Tibial nerve (tissue), 4 donors: ENCODE measurements around the gene OCEL1. TPM values are rescaled to one million over a fixed set of nuclear protein-coding genes. Genes with fewer than 3 reads are reported as not detected.
A peak's percentile ranks its signal among the peaks of the same experiment; 100 is the strongest.

Experiments
- DNase-seq, 2 donors: peaks; one replicate each; pipeline ENCODE4 v3.0.0-alpha.2; 2019; ENCODE audit warnings: low spot score in 2 of 2
- H3K27ac ChIP-seq, 4 donors: fragments of 200-600 bp; sonication (generic) in 3 of 4; one replicate each; pipeline ENCODE4 v1.5.1; 2017 to 2019; ENCODE audit warnings: mild to moderate bottlenecking in 1 of 4
- H3K27me3 ChIP-seq, 2 donors: fragments of 200-600 bp; sonication (generic) in 1 of 2; one replicate each; pipeline versions ENCODE4 v1.5.1 to v1.6.0; 2017 to 2019
- H3K36me3 ChIP-seq, 3 donors: fragments of 200-600 bp; sonication (generic); one replicate each; pipeline ENCODE4 v1.5.1; 2018 to 2019
- H3K4me1 ChIP-seq, 4 donors: fragments of 200-600 bp; sonication (generic) in 3 of 4; one replicate each; pipeline ENCODE4 v1.5.1; 2017 to 2019
- H3K4me3 ChIP-seq, 4 donors: fragments of 200-600 bp; sonication (generic) in 3 of 4; one replicate each; pipeline ENCODE4 v1.5.1; 2017 to 2019; ENCODE audit warnings: mild to moderate bottlenecking in 1 of 4, moderate library complexity in 1 of 4
- H3K9me3 ChIP-seq, 4 donors: fragments of 200-600 bp; sonication (generic) in 3 of 4; one replicate each; pipeline ENCODE4 v1.5.1; 2017 to 2019
- EP300 ChIP-seq, 2 donors: sonication (generic); formaldehyde crosslinking; IDR thresholded peaks; one replicate each; pipeline ENCODE4 v1.6.1; 2017; ENCODE audit warnings: antibody characterized with exemption in 2 of 2, mild to moderate bottlenecking in 1 of 2
- POLR2A ChIP-seq, 2 donors: fragments of 450-650 bp; IDR thresholded peaks; one replicate each; pipeline ENCODE4 v1.6.1; 2017; ENCODE audit warnings: antibody characterized with exemption in 2 of 2, mild to moderate bottlenecking in 2 of 2, moderate library complexity in 2 of 2
- whole genome bisulfite sequencing, 2 donors: methylation state at CpG; one replicate each; pipeline ENCODE4 v1.1.5; 2018; 5-methylcytosine and 5-hydroxymethylcytosine counted together
- total RNA-seq, 4 donors: library from RNA; depleted of rRNA; stranded (reverse); fragments of >200 nt; gene quantifications; one replicate each; pipeline ENCODE4 v1.1.0, GENCODE V29; 2016
- TF ChIP-seq, protein P1 (sequence below), 5 experiments: fragments of 200-600 bp in 3 of 5; fragments of 450-650 bp in 2 of 5; sonication (generic) in 3 of 5; IDR thresholded peaks; one replicate each; pipeline ENCODE4 v1.5.1; 2016 to 2019; ENCODE audit warnings: antibody characterized with exemption in 5 of 5, mild to moderate bottlenecking in 3 of 5, moderate library complexity in 2 of 5

The OCEL1 gene
- total RNA-seq, 4 donors from 2014 or later, result 3.3 to 30.0 (median 5.8) TPM

DNA sequence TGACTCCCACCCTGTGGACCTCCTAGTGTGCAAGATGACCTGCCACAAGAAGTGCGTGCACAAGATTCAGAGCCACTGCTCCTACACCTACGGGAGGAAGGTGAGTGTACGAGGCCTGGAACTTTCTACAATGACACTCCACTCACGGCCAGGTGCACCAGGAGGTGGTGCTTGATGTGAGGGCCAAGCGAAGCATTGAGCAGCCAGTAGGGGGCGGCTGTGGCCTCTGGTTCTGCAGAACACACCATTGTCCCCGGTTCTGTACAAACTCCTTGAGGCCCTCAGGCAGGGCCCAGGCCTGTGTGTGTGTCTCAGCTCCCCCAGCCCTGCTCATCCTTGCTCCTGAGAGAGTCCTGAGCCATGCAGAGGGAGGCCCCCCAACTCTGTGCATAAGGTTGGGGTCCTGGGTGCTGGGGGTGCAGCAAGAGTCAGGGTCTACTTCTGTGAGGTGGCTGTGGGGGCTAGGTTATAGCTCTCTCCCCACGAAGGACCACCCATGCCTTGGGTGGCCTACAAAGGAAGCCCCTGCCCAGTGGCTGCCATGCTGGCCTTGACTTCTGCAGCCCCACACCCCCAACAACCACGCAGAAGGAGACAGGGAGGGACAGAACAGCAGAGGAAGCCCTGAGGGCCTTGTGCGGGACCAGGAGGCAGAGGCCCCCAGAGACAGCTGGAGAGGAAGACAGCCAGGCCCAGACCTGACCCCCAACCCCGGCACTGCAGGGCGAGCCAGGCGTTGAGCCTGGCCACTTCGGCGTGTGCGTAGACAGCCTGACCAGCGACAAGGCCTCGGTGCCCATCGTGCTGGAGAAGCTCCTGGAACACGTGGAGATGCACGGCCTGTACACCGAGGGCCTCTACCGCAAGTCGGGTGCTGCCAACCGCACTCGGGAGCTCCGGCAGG lies 20.5 kb upstream of the OCEL1 start:
- WGBS, 2 donors, result 78 to 83% methylated on average over 20 to 25 of the region's 27 CpGs
- peak in 1 of 2 donors; percentile 38 for DNase-seq
- peaks cover 0 to 100% (median 7%) of the 10 kb centered on the region in 3 donors for H3K36me3 ChIP-seq

DNA sequence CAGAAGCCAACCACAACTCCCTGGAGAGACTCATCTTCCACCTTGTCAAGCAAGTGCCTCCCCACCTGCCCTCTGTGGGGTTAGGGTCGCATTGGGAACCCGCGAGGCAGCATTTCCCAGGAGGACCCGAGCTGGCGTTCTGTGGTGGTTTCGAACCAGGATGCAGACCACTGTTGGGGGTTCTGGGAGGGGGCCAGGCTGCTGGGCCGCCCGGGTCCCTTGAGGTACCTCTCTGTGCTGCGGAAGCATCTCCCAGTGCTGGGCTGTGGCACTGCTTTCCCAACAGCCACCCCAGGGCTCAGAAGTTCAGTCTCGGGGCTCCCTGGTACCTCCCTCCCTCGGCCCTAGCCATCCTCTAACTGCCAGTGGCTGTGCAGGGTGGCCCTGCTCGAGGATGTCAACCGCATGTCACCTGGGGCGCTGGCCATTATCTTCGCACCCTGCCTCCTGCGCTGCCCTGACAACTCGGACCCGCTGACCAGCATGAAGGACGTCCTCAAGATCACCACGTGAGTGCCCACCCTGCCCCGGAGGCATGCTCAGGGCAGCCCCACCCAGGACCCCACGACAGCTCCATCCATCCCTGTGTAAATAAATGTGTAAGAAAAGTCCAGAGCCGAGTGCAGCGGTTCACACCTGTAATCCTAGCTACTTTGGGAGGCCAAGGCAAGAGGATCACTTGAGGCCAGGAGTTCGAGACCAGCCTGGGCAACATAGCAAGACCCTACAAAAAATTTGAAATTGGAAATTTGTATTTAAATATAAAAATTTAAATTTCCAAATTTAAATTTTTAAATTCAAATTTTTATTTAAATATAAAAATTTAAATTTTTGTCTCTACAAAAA lies 19.1 kb upstream of the OCEL1 start:
- no peak for DNase-seq
- Histone ChIP-seq H3K4me1 (no peaks in the 10 kb centered on the region), H3K27me3 (no peaks in the 10 kb centered on the region), H3K27ac (no peak overlapping the region), H3K4me3 (no peak overlapping the region), H3K9me3 (no peaks in the 10 kb centered on the region), H3K36me3 (peaks cover 0 to 99% (median 15%) of the 10 kb centered on the region in 3 donors)
- TF ChIP-seq EP300 (IDR thresholded peaks at IDR 0.05) (no peak), POLR2A (IDR thresholded peaks at IDR 0.05) (no peak)
- TF ChIP-seq, protein P1, sequence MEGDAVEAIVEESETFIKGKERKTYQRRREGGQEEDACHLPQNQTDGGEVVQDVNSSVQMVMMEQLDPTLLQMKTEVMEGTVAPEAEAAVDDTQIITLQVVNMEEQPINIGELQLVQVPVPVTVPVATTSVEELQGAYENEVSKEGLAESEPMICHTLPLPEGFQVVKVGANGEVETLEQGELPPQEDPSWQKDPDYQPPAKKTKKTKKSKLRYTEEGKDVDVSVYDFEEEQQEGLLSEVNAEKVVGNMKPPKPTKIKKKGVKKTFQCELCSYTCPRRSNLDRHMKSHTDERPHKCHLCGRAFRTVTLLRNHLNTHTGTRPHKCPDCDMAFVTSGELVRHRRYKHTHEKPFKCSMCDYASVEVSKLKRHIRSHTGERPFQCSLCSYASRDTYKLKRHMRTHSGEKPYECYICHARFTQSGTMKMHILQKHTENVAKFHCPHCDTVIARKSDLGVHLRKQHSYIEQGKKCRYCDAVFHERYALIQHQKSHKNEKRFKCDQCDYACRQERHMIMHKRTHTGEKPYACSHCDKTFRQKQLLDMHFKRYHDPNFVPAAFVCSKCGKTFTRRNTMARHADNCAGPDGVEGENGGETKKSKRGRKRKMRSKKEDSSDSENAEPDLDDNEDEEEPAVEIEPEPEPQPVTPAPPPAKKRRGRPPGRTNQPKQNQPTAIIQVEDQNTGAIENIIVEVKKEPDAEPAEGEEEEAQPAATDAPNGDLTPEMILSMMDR (IDR thresholded peaks at IDR 0.05), result no peak
- WGBS, 2 donors, result 90 to 92% methylated on average over 25 of the region's 25 CpGs

More for the DNA sequence above, 20.5 kb upstream of the OCEL1 start:
- no peak for TF ChIP-seq EP300 (IDR thresholded peaks at IDR 0.05)
- TF ChIP-seq, protein P1 (IDR thresholded peaks at IDR 0.05), result peak; percentile 52 to 80 (median 57)
- no peak overlapping the region for H3K27ac ChIP-seq
- no peaks in the 10 kb centered on the region for H3K9me3 ChIP-seq
- H3K4me3 ChIP-seq, result no peak overlapping the region
- no peaks in the 10 kb centered on the region for H3K27me3 ChIP-seq
- no peaks in the 10 kb centered on the region for H3K4me1 ChIP-seq

GRCh38 chr19:17209126-17210036 lies 16.6 kb upstream of the OCEL1 start:
- H3K36me3 ChIP-seq, result peaks cover 2 to 91% (median 15%) of the 10 kb centered on the region in 3 donors
- DNase-seq, result no peak
- no peaks in the 10 kb centered on the region for H3K9me3 ChIP-seq
- H3K4me3 ChIP-seq, result no peak overlapping the region
- 76 to 77% methylated on average over 20 to 28 of the region's 28 CpGs for WGBS, 2 donors
- H3K27me3 ChIP-seq, result no peaks in the 10 kb centered on the region
- H3K27ac ChIP-seq, result no peak overlapping the region
- TF ChIP-seq, protein P1 (IDR thresholded peaks at IDR 0.05), result no peak
- TF ChIP-seq POLR2A (IDR thresholded peaks at IDR 0.05) (no peak), EP300 (IDR thresholded peaks at IDR 0.05) (no peak)
- H3K4me1 ChIP-seq, result peaks cover 0 to under 1% (median 0%) of the 10 kb centered on the region in 4 donors

- Histone ChIP-seq H3K4me1 (peaks cover 0 to 6% (median 1%) of the 10 kb centered on the region in 4 donors), H3K36me3 (peaks cover 2 to 82% (median 15%) of the 10 kb centered on the region in 3 donors), H3K27me3 (no peaks in the 10 kb centered on the region), H3K27ac (no peak overlapping the region), H3K9me3 (no peaks in the 10 kb centered on the region), H3K4me3 (no peak overlapping the region)
- no peak for DNase-seq
- TF ChIP-seq, protein P1 (IDR thresholded peaks at IDR 0.05), result no peak
- TF ChIP-seq EP300 (IDR thresholded peaks at IDR 0.05) (no peak), POLR2A (IDR thresholded peaks at IDR 0.05) (no peak)
- 74 to 83% methylated on average over 14 of the region's 14 CpGs for WGBS, 2 donors
Observed at GRCh38 chr19:17210296-17210695, 15.7 kb upstream of the OCEL1 start.
